Bronchial epithelial cell (primary cell): Measurements from ENCODE around the gene ULK4. TPM values are rescaled to one million over a fixed set of nuclear protein-coding genes. Genes with fewer than 3 reads are reported as not detected.
"Not testable (repeated sequence)": the region's sequence is repeated elsewhere in the genome, so short reads cannot be mapped to it uniquely, and the experiment has no call there.

ENCODE experiments used
- DNase-seq: peaks from one replicate; pipeline ENCODE4 v3.0.0-alpha.2; 2010; ENCODE audit warnings: low read depth
- FAIRE-seq: peaks from 2 replicates; lab custom pipeline; 2011; peaks lifted over from hg19 to GRCh38; lab: Jason Lieb, UNC
- H3K27me3 ChIP-seq: 2 replicates; pipeline ENCODE4 v1.5.1; 2011; ENCODE audit warnings: low read length; ENCODE audit not compliant: control insufficient read depth, insufficient read depth
- H3K36me3 ChIP-seq: 2 replicates; pipeline ENCODE4 v1.5.1; 2011; ENCODE audit warnings: low read length; ENCODE audit not compliant: control insufficient read depth, insufficient read depth
- H3K4me3 ChIP-seq: 2 replicates; pipeline ENCODE4 v1.5.1; 2011; ENCODE audit warnings: mild to moderate bottlenecking, low read depth, low read length, control low read depth
- CTCF ChIP-seq: IDR thresholded peaks from 2 replicates; pipeline ENCODE4 v1.5.1; 2011; ENCODE audit warnings: mild to moderate bottlenecking, moderate library complexity, low read length, control low read depth, inconsistent platforms; ENCODE audit not compliant: insufficient read depth, severe bottlenecking
- total RNA-seq: library from RNA; depleted of rRNA; stranded (reverse); fragments of >200 nt; gene quantifications from 2 replicates; pipeline ENCODE4 v1.2.1, GENCODE V29; 2014

Gene ULK4
- total RNA-seq, 1 donor from 2014 or later, result 3.9 TPM

GRCh38 chr3:41450416-41451231 lies 511.3 kb downstream of the ULK4 start:
- FAIRE-seq (no peak), DNase-seq (no peak)
- peak; percentile 17 for TF ChIP-seq CTCF
- Histone ChIP-seq H3K27me3 (no peaks in the 10 kb centered on the region), H3K4me3 (no peak overlapping the region), H3K36me3 (no peaks in the 10 kb centered on the region)

- TF ChIP-seq CTCF, result no peak
- DNase-seq (peak; percentile 5), FAIRE-seq (peak; percentile 94)
- H3K27me3 ChIP-seq, result no peaks in the 10 kb centered on the region
- H3K36me3 ChIP-seq, result no peaks in the 10 kb centered on the region
- no peak overlapping the region for H3K4me3 ChIP-seq
These were observed 513.5 kb downstream of the ULK4 start for GRCh38 chr3:41448396-41448795.

- TF ChIP-seq CTCF, result no peak
- Histone ChIP-seq H3K36me3 (no peaks in the 10 kb centered on the region), H3K27me3 (no peaks in the 10 kb centered on the region), H3K4me3 (no peak overlapping the region)
- no peak for FAIRE-seq
- DNase-seq, result no peak
These were observed 514.2 kb downstream of the ULK4 start for GRCh38 chr3:41447701-41448100.

- not testable (repeated sequence) for DNase-seq, H3K4me3 ChIP-seq, H3K36me3 ChIP-seq, FAIRE-seq, H3K27me3 ChIP-seq
These were observed 515.6 kb downstream of the ULK4 start for GRCh38 chr3:41446316-41446715.

GRCh38 chr3:41441568-41441967 lies 520.3 kb downstream of the ULK4 start:
- no peak for TF ChIP-seq CTCF
- H3K4me3 ChIP-seq, result no peak overlapping the region
- no peaks in the 10 kb centered on the region for H3K27me3 ChIP-seq
- no peak for DNase-seq
- FAIRE-seq, result no peak
- H3K36me3 ChIP-seq, result no peaks in the 10 kb centered on the region

GRCh38 chr3:41441139-41441538 lies 520.8 kb downstream of the ULK4 start:
- no peaks in the 10 kb centered on the region for H3K36me3 ChIP-seq
- no peak for DNase-seq
- no peaks in the 10 kb centered on the region for H3K27me3 ChIP-seq
- no peak for FAIRE-seq
- no peak overlapping the region for H3K4me3 ChIP-seq
- TF ChIP-seq CTCF, result no peak
